ENCODE measurements around the gene RTP3.

Gene RTP3

GRCh38 chr3:46505953-46506352 is 8.2 kb downstream of the RTP3 start:
- Histone ChIP-seq H3K4me2 (ENCODE audit: insufficient read depth, low read length) (no peak overlapping the region), H3K4me3 (ENCODE audit: low read depth in 1 of 2, low read length in 2 of 2) (no peak overlapping the region), H3K9ac (ENCODE audit: low read depth, low read length) (no peak overlapping the region), H3K4me1 (ENCODE audit: insufficient read depth, low read length) (peaks cover 11% of the 10 kb centered on the region), H3K27ac (ENCODE audit: low read length) (no peak overlapping the region), H3K27me3 (ENCODE audit: insufficient read depth, low read length, poor library complexity) (no peaks in the 10 kb centered on the region), H2AFZ (ENCODE audit: low read depth, low read length) (no peak overlapping the region), H4K20me1 (ENCODE audit: insufficient read depth, low read length) (no peaks in the 10 kb centered on the region), H3K79me2 (ENCODE audit: insufficient read depth, low read length) (no peaks in the 10 kb centered on the region), H3K9me3 (ENCODE audit: insufficient read depth, low read length, severe bottlenecking) (no peaks in the 10 kb centered on the region), H3K36me3 (ENCODE audit: insufficient read depth, low read length) (no peaks in the 10 kb centered on the region)
- no peak for DNase-seq
- TF ChIP-seq EZH2 (IDR thresholded peaks at IDR 0.05; ENCODE audit: borderline replicate concordance, low read depth, low read length, severe bottlenecking) (no peak), CTCF (IDR thresholded peaks at IDR 0.05; ENCODE audit: borderline replicate concordance, extremely low read depth, low read length, poor library complexity, severe bottlenecking) (no peak)
- ATAC-seq (ENCODE audit: insufficient read depth, low read depth), result no peak

DNA sequence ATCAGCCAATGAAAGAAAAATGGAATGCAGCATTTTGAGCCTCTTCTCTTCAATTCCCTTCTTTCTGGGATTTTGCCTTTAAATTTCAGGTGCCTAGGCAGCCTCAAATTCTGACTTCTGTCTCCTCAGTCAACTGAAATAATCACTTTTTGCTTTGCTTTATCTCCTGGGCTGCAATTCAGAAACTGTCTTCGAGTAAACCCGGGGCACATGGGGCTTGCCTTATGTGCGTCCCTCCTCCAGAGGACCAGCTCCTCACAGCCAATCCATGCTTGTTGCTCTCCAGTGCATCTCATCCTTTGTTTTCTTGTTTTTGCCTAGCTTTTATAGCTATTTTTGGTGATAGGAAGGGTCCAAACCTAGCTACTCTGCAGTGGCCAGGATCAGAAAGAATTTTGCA is 8.8 kb downstream of the RTP3 start:
- ATAC-seq (ENCODE audit: insufficient read depth, low read depth) (no peak), DNase-seq (no peak)
- Histone ChIP-seq H3K9ac (ENCODE audit: low read depth, low read length) (no peak overlapping the region), H3K79me2 (ENCODE audit: insufficient read depth, low read length) (no peaks in the 10 kb centered on the region), H3K4me1 (ENCODE audit: insufficient read depth, low read length) (peaks cover 10% of the 10 kb centered on the region), H3K36me3 (ENCODE audit: insufficient read depth, low read length) (no peaks in the 10 kb centered on the region), H3K9me3 (ENCODE audit: insufficient read depth, low read length, severe bottlenecking) (no peaks in the 10 kb centered on the region), H3K27me3 (ENCODE audit: insufficient read depth, low read length, poor library complexity) (no peaks in the 10 kb centered on the region), H2AFZ (ENCODE audit: low read depth, low read length) (no peak overlapping the region), H3K4me2 (ENCODE audit: insufficient read depth, low read length) (no peak overlapping the region), H3K27ac (ENCODE audit: low read length) (no peak overlapping the region), H3K4me3 (ENCODE audit: low read depth in 1 of 2, low read length in 2 of 2) (no peak overlapping the region), H4K20me1 (ENCODE audit: insufficient read depth, low read length) (no peaks in the 10 kb centered on the region)
- TF ChIP-seq CTCF (IDR thresholded peaks at IDR 0.05; ENCODE audit: borderline replicate concordance, extremely low read depth, low read length, poor library complexity, severe bottlenecking) (no peak), EZH2 (IDR thresholded peaks at IDR 0.05; ENCODE audit: borderline replicate concordance, low read depth, low read length, severe bottlenecking) (no peak)

GRCh38 chr3:46508850-46509591 is 11.2 kb downstream of the RTP3 start:
- DNase-seq (no peak), ATAC-seq (ENCODE audit: insufficient read depth, low read depth) (no peak)
- no peaks in the 10 kb centered on the region for H3K79me2 ChIP-seq (ENCODE audit: insufficient read depth, low read length)
- TF ChIP-seq EZH2 (IDR thresholded peaks at IDR 0.05; ENCODE audit: borderline replicate concordance, low read depth, low read length, severe bottlenecking) (no peak), CTCF (IDR thresholded peaks at IDR 0.05; ENCODE audit: borderline replicate concordance, extremely low read depth, low read length, poor library complexity, severe bottlenecking) (no peak)
- no peaks in the 10 kb centered on the region for H3K4me1 ChIP-seq (ENCODE audit: insufficient read depth, low read length)
- no peak overlapping the region for H3K4me2 ChIP-seq (ENCODE audit: insufficient read depth, low read length)
- no peak overlapping the region for H3K27ac ChIP-seq (ENCODE audit: low read length)
- H3K9ac ChIP-seq (ENCODE audit: low read depth, low read length), result no peak overlapping the region
- H2AFZ ChIP-seq (ENCODE audit: low read depth, low read length), result no peak overlapping the region
- no peak overlapping the region for H3K4me3 ChIP-seq (ENCODE audit: low read depth in 1 of 2, low read length in 2 of 2)
- no peaks in the 10 kb centered on the region for H3K27me3 ChIP-seq (ENCODE audit: insufficient read depth, low read length, poor library complexity)
- no peaks in the 10 kb centered on the region for H3K36me3 ChIP-seq (ENCODE audit: insufficient read depth, low read length)
- no peaks in the 10 kb centered on the region for H3K9me3 ChIP-seq (ENCODE audit: insufficient read depth, low read length, severe bottlenecking)
- H4K20me1 ChIP-seq (ENCODE audit: insufficient read depth, low read length), result no peaks in the 10 kb centered on the region

Data from DND-41 (cell line).